GM19238 (cell line): ENCODE data around the gene SEMA4B.
"Not testable (repeated sequence)": the region's sequence is repeated elsewhere in the genome, so short reads cannot be mapped to it uniquely, and the experiment has no call there.

Experiments used
- DNase-seq: peaks from one replicate; pipeline ENCODE4 v3.0.0; 2011; ENCODE audit warnings: low spot score; ENCODE audit not compliant: insufficient read length

SEMA4B gene

DNA sequence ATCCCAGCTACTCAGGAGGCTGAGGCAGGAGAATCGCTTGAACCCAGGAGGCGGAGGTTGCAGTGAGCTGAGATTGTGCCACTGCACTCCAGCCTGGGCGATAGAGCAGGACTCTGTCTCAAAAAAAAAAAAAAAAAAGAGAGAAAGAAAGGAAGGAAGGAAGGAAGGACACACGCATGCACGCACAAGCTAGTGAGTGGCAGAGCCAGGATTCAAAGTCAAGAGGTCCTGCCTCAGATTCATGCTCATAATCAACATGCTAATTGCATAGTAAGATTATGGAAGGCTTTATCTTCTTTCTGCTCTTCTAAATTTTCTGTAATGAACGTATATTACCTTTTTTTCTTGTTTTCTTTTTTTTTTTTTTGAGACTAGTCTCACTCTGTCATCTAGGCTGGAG is 59.6 kb downstream of the SEMA4B start:
- not testable (repeated sequence) for DNase-seq

GRCh38 chr15:90261811-90262210 is 60.7 kb downstream of the SEMA4B start:
- no peak for DNase-seq

- DNase-seq = no peak
Measured at GRCh38 chr15:90262426-90262825, 61.3 kb downstream of the SEMA4B start.

GRCh38 chr15:90264671-90265070 is 63.5 kb downstream of the SEMA4B start:
- no peak for DNase-seq

GRCh38 chr15:90265271-90266060 is 64.3 kb downstream of the SEMA4B start, which contains the start of gene NGRN:
Gene NGRN (plus strand): TSS chr15:90265672. CDS start chr15:90265713, 41 bp downstream.
- peak; percentile 79 for DNase-seq

DNA sequence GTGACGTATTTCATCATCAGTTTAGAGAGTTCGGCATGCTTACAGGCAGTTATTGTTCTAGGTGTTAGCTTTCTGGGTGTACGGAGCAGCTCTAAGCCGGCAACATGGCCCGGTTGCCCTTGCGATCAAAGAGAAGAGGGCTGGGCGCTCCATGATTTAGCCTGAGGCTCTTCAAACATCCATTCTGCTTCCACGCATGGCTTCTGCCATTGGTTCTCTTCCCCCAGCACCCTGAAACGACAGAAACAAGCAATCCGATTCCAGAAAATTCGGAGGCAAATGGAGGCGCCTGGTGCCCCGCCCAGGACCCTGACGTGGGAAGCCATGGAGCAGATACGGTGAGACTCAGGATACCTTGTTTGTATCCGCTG is 64.9 kb downstream of the SEMA4B start:
- DNase-seq = no peak

- no peak for DNase-seq
Measured at GRCh38 chr15:90266485-90266884, 65.4 kb downstream of the SEMA4B start.

- DNase-seq = no peak
Measured at GRCh38 chr15:90268415-90268814, 67.3 kb downstream of the SEMA4B start.

GRCh38 chr15:90270502-90271150 is 69.5 kb downstream of the SEMA4B start:
- DNase-seq = no peak

DNA sequence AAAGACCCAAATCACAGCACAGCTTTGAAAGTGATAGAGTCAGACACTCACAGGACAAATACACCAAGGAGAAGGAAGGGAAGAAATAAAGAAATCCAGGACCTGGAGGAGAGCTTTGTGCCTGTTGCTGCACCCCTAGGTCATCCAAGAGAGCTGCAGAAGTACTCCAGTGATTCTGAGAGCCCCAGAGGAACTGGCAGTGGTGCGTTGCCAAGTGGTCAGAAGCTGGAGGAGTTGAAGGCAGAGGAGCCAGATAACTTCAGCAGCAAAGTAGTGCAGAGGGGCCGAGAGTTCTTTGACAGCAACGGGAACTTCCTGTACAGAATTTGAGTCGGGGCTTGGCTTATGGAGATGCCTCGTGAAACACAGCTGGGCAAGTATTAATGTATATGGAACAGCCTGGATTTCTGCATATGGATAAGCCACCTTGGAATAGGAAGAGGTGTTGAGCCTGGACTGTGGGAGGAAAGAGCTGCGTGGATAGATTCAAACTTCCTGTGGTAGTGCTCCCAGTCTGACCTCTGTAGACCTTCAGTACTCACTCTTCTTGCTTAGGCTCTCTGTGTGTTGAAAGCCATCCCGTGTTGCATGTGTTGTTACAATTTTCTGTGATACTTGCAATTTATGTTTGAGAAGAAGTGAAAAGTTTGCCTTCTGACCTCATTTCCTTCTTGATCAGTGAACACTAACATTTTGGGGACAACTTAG is 70.5 kb downstream of the SEMA4B start:
- no peak for DNase-seq

DNA sequence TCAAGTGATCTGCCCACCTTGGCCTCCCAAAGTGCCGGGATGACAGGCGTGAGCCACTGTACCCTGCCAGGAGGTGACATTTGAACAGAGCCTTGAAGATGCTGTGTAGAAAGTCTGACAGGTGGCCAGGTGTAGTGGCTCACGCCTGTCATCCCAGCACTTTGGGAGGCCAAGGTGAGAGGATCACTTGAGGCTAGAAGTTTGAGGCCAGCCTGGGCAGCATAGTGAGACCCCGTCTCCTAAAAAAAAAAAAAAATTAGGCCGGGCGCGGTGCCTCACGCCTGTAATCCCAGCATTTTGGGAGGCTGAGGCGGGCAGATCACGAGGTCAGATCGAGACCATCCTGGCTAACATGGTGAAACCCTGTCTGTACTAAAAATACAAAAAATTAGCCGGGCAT is 77.3 kb downstream of the SEMA4B start:
- not testable (repeated sequence) for DNase-seq
